A172 (cell line): ENCODE data around the gene PSMG1. TPM values are rescaled to one million over a fixed set of nuclear protein-coding genes. Genes with fewer than 3 reads are reported as not detected.
"Not testable (repeated sequence)": the region's sequence is repeated elsewhere in the genome, so short reads cannot be mapped to it uniquely, and the experiment has no call there.

Experiments
- DNase-seq: peaks from one replicate; pipeline ENCODE4 v3.0.0-alpha.2; 2015; ENCODE audit warnings: low spot score
- total RNA-seq: library from RNA; depleted of rRNA; stranded (reverse); fragments of >200 nt; shearing (Covaris generic); gene quantifications from 2 replicates; pipeline ENCODE4 v1.2.3, GENCODE V29; 2014; rRNA removed

The PSMG1 gene, protein sequence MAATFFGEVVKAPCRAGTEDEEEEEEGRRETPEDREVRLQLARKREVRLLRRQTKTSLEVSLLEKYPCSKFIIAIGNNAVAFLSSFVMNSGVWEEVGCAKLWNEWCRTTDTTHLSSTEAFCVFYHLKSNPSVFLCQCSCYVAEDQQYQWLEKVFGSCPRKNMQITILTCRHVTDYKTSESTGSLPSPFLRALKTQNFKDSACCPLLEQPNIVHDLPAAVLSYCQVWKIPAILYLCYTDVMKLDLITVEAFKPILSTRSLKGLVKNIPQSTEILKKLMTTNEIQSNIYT
- total RNA-seq: 162 and 207 TPM in 2 replicates

DNA sequence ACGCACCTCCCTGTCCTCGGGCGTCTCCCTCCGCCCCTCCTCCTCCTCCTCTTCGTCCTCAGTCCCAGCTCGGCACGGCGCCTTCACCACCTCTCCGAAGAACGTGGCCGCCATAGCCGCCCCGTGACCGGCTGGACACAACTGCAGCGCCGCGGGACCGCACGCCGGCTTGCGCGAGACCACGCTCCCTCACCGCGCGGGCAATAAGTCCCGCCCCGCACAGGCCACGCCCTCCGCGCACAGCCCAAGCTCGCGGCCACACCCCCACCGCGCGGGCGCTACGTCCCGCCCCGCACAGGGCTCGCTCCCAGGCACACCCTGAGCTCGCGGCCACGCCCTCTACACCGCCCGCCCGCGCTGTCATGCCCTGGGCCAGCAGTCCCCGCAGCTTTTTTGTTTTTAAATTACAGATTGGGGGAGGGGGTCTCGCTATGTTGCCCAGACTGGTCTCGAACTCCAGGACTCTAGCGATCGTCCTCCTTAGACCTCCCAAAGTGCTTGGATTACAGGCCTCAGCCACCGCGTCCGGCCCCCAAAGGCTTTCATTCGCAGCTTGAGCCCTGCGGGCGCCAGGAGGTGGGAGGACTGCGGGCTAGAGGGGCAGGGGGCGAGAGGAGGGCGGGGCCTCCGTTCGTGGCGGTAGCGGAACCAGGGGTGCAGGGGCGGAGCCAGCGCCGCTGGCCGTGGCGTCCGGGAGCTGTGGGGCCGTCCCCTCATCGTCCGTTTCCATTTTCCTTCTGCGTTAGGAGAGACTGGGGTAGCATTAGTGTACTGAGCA, at the start of gene PSMG1:
TSS of gene PSMG1 (minus strand) at position 180 of the 778 bp plus-strand sequence. CDS start at position 114, 66 bp downstream.
- DNase-seq: peak; percentile 89

GRCh38 chr21:39232861-39233291, 49.6 kb upstream of the PSMG1 start:
- no peak for DNase-seq

GRCh38 chr21:39224930-39225329, 41.7 kb upstream of the PSMG1 start:
- DNase-seq: no peak

GRCh38 chr21:39221997-39222486, 38.8 kb upstream of the PSMG1 start:
- DNase-seq: no peak

DNA sequence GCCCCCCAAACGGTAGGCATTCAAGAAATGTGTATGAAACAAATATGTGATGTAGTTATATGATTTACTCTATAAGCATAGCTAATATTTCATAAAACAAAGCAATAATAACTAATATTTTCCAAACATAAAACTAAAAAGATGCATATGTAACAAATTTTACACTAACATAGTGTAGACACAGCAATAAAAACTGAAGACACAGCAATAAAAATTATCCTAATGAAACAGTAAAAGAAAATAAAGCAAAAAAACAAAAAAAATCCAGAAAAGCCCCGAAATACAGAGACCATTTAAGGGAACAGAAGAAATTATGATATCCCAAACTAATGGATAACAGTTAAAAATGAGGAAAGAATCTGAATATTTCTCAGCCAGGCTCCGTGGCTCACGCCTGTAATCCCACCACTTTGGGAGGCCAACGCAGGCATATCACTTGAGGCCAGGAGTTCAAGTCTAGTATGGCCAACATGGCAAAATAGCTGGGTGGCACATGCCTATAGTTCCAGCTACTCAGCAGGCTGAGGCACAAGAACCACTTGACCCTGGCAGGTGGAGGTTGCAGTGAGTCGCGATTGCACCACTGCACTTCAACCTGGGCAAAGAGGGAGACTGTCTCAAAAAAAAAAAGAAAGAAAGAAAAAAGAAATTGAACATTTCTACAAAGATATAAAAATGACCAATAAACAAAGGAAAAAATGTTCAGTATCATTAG, 38.2 kb upstream of the PSMG1 start:
- DNase-seq: no peak

DNA sequence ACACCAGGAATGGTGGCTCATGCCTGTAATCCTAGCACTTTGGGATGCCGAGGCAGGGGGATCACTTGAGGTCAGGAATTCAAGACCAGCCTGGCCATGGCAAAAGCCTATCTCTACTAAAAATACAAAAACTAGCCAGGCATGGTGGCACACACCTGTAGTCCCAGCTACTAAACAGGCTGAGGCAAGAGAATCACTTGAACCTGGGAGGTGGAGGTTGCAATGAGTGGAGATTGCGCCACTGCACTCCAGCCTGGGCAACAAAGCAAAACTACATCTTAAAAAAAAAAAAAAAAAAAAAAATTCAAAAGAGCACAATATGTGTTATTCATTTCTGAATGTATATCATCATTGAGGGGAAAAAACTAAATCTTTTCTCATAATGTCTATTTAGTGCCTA, 37.6 kb upstream of the PSMG1 start:
- DNase-seq: not testable (repeated sequence)

GRCh38 chr21:39220150-39220549, 36.9 kb upstream of the PSMG1 start:
- DNase-seq: no peak

- no peak for DNase-seq
Observed at GRCh38 chr21:39218082-39218409, 34.8 kb upstream of the PSMG1 start.

DNA sequence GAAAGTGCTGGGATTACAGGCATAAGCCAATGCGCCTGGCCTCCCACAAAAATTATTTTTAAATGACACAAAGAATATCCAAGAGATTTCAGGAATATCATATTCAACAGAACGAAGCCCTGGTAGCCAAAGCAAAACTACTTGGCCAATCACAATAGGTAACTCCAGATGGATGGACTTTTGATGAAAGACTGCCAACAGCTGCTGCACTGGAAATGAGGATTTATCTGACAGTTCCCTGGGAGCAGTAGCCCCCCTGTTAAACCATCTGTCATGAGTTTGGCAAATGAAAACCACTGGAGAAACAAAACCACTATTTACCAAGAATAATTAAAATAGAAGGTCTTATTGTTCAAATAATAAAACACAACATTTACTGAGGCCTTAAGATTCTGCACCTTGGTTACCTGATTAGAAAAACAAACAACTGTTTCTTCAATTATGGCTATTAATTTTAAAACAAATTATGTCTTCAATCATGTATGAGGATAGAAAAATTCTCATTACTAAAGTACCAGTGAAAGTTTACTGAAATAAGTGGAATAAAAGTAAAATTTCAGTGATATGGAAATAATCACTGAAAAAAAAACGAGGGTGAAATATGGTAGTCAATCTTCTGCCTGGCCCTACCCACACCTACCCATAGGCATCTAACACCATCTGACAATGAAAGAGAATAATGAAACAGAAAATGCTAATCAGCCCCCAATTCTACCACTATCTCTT, 34.3 kb upstream of the PSMG1 start:
- no peak for DNase-seq

DNA sequence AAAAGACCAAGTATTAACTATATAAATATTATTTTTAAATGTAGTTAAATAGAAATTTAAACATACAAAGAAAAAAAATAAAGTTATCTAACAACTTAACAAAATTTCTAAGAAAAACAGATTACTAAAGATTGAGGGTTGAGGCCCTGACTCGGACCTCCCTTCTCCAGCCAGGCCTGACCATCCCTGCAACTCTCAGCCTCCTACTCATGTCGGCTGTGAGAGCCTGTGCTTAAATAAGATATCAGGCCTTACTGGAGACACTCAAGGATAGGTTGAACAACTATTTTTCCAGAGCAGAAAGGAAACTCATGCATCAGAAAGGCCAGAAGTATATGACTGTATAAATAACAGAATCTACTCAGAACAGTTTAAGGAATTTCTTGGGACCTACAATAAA, 33.0 kb upstream of the PSMG1 start:
- no peak for DNase-seq

- no peak for DNase-seq
Observed at GRCh38 chr21:39215078-39215477, 31.8 kb upstream of the PSMG1 start.

DNA sequence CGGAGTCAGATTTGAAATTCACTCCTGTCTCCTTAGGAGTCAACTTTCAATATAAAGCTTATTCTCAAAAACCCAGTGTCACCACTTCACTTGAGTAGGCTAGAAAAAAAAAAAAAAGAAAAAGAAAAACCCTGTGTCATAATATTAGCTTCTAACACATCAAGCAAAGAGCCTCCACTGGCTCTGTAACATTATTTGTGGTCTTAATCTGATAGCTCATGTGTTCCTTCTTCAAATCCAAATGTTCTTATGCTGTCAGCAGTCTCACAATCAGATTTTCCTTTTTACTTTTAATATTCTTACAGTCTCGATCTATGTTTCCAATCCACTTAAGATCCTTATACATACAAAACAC, 26.1 kb upstream of the PSMG1 start:
- no peak for DNase-seq

DNA sequence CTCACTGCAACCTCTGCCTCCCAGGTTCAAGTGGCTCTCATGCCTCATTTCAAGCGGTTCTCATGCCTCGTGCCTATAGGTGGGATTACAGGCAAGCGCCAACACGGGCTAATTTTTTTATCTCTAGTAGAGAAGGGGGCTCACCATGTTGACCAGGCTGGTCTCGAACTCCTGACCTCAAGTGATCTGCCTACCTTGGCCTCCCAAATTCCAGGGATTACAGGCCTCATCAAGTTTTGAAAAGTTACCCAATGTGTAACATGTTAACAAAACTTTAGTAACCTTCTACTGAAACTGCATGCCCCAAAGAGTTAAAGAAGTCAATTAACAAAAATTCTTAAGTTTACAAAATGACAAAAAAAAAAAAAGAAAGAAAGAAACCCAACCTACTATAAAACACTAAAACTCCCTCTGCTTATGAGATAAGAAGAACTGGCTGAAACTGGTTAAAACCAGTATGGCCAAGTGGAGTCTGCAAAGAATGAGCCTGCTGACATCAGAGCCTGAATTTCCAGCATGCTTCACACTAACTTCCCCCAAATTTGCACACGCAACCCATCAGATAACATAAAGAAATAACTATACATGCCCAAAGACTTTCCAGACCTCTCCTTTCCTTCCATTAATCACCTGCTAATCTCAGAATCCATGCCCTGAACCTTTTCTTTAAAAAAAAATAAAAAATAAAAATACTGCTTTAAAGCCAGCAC, 25.5 kb upstream of the PSMG1 start:
- DNase-seq: no peak

DNA sequence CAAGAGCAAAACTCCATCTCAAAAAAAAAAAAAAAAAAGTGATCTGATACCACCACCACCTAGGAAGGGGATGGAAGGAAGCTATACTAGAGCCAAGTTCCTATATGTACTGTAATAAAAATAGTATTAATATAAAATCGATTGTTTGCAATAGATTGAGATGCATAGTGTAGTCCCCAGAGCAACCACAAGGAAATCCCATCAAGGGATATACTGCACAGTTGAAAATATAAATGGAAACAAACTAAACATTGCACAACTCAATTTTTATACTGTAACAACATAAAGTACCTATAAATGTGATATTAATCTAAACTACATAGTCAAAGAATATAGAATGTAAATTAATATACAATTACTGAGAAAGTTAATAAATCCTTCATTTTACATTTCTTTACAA, 20.9 kb upstream of the PSMG1 start:
- no peak for DNase-seq

DNA sequence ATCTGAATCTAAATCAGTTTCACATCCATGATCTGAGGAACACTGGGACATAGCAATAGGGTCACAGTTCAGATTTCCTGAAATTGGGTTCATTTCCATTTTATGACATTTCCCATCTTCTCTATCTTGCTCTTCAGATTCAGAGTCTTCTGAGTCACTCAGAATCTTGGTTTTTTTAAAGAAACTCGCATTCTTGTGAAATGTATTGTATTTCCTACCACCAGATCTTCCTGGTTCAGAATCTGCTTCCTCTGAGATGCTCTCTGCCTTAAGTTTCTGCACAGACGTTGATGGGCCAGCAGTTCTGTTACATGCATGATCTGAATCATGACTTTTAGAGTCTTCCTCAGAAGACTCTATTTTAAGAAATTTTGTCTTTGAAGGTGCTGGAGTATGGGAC, 15.5 kb upstream of the PSMG1 start:
- no peak for DNase-seq

DNA sequence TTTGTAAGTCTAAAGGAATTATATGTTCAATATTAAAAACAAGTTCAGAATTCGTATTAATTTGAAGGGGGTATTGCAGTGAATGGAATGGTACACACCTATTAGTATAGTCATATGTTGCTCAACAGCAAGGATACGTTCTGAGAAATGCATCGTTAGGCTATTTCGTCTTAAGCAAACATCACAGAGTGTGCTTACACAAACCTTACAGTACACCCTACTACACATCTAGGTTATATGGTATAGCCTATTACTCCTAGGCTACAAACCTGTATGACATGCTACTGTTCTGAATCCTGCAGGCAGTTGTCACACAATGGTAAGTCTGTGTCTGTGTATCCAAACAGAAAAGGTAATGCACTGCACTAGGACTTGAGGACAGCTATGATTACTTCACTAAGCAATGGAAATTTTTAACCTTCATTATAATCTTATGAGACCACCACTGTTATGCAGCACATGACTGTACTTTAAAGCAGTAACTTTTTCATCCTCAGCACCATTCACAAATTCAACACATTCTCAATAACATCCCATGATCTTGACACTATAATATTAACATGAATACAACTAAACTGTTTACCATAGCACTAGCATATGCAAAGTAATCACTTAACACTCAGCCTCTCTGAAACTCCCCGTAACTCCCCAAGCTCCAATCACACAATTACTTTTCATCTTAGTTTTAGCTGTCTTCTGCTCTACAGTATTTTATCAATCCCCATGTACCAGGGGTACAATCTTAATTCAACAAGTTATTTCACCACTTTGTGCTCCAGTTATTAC, 14.4 kb upstream of the PSMG1 start:
- no peak for DNase-seq

DNA sequence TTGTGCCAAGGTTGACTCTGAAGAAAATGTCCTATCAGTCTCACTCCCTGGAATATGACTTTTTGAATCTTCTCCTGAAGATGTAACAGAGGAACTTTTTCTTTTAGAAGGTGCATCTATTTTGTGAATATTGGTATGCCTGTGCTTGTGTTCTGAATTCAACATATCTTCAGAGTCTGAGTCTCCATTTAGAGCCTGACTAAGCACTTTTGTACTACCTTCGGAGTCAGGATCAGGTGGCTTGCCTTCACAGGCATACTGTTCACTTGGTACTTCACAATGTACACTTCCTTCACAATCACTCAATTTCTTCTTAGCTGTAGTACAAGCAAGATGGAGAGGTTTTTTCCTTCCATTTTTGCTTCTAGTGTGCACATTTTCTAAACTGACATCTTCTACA, 13.6 kb upstream of the PSMG1 start:
- no peak for DNase-seq

DNA sequence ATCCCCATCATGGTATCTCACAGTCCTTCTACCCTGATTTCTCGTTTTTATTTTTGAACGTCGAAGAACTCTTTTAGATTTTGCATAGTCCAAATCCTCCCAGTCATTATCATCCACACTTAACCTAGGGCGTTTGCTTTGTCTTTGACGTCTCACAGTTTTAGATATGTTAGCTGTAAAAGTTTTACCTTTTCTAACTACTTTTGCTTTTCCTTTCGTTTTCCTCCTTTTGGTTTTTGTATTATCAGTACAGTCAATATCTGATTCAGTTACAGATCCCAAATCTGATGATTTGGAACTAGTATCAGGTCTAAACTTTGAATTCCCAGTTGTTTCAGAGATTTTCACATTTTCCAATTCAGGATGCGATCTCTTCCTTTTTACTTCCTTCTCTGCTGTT, 13.1 kb upstream of the PSMG1 start:
- no peak for DNase-seq

- DNase-seq: no peak
Observed at GRCh38 chr21:39193380-39193779, 10.1 kb upstream of the PSMG1 start.

DNA sequence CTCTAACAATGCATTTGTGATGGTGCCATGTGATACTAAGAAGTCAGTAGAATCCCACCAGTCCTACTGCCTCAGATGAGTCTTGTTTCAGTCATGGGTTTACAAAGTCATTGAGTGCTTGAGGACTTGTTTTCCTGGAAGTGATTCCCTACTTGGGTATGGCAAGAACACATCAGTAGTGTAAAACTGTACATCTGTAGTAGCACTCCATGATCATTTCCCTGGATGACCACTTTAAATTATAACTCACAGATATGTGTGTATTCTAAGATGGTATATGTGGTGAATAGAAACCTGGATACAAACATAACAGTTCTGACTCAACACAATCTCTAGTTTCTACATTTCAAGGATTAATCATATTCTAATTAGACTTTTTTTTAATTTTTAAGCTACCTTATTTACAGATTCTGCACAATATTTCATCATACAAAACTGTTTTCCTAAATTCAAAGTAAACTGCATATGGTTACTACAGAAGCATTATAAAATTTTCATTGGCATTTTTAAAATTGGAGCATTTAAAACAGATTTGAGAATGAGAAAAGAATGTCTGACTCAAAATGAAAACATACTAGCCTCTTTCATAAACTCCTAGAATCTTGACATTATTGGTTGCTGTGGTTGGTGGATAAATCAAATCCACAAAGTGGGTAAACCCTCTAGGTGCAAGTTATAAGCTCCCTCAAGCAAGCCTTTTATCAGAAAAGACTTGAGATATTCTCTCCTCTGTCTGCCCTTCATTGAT, 6.8 kb upstream of the PSMG1 start:
- no peak for DNase-seq
